GM12864 (cell line): Measurements from ENCODE around the gene MIA3.
"Not testable (repeated sequence)": the region's sequence is repeated elsewhere in the genome, so short reads cannot be mapped to it uniquely, and the experiment has no call there.

Experiments used
- DNase-seq: peaks from one replicate; pipeline ENCODE4 v3.0.0-alpha.2; 2011; ENCODE audit warnings: low read depth
- H3K4me3 ChIP-seq: 2 replicates; pipeline ENCODE4 v1.5.1; 2011; ENCODE audit warnings: mild to moderate bottlenecking, low read depth, low read length, control low read depth
- CTCF ChIP-seq: IDR thresholded peaks from 2 replicates; pipeline ENCODE4 v1.5.1; 2011; ENCODE audit warnings: low read depth, mild to moderate bottlenecking, moderate library complexity, low read length, control low read depth, inconsistent platforms; ENCODE audit errors: missing control alignments

The MIA3 gene

GRCh38 chr1:222589462-222590302 is 28.2 kb upstream of the MIA3 start, which contains the start of gene TAF1A:
Gene TAF1A (minus strand): TSS chr1:222589933.
- DNase-seq = peak; percentile 72
- TF ChIP-seq CTCF = no peak
- peak within 1 kb of the TSS; percentile 76 for H3K4me3 ChIP-seq

GRCh38 chr1:222592171-222592570 is 25.7 kb upstream of the MIA3 start:
- no peak for DNase-seq
- H3K4me3 ChIP-seq = no peak overlapping the region
- TF ChIP-seq CTCF = no peak

GRCh38 chr1:222594789-222595188 is 23.1 kb upstream of the MIA3 start:
- TF ChIP-seq CTCF = no peak
- DNase-seq = no peak
- H3K4me3 ChIP-seq = no peak overlapping the region

- H3K4me3 ChIP-seq = no peak overlapping the region
- TF ChIP-seq CTCF = no peak
Observed at GRCh38 chr1:222596696-222597095, 21.2 kb upstream of the MIA3 start.

GRCh38 chr1:222600281-222600680 is 17.6 kb upstream of the MIA3 start:
- no peak for DNase-seq
- no peak for TF ChIP-seq CTCF
- no peak overlapping the region for H3K4me3 ChIP-seq

More at GRCh38 chr1:222596696-222597095, 21.2 kb upstream of the MIA3 start:
- no peak for DNase-seq

- no peak for TF ChIP-seq CTCF
Observed at GRCh38 chr1:222601257-222601656, 16.6 kb upstream of the MIA3 start.

GRCh38 chr1:222606757-222607156 is 11.1 kb upstream of the MIA3 start:
- no peak for TF ChIP-seq CTCF
- no peak overlapping the region for H3K4me3 ChIP-seq
- DNase-seq = no peak

More at GRCh38 chr1:222601257-222601656, 16.6 kb upstream of the MIA3 start:
- H3K4me3 ChIP-seq = no peak overlapping the region
- DNase-seq = no peak

- not testable (repeated sequence) for DNase-seq, H3K4me3 ChIP-seq
Observed at GRCh38 chr1:222609111-222609510, 8.8 kb upstream of the MIA3 start.
